ENCODE measurements around the gene PPFIA1.
"Not testable (repeated sequence)": the region's sequence is repeated elsewhere in the genome, so short reads cannot be mapped to it uniquely, and the experiment has no call there.

The PPFIA1 gene

DNA sequence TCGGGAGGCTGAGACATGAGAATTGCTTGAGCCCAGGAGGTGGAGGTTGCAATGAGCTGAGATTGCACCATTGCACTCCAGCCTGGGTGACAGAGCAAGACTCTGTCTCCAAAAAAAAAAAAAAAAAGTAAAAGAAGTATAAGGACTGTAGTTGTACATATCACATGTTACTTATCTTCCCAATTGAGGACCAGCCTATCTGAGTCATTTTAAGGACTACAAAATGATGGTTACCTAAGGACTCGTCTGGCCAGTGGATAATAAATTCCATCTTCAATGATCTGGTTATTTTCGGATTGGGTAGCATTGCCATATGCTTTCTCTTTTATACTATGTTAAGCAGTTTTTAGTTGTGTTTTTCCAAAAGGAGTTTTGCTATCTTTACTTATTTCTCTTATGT, 55.3 kb downstream of the PPFIA1 start:
- no peak for DNase-seq (ENCODE audit: low read depth in 2 of 2)

DNA sequence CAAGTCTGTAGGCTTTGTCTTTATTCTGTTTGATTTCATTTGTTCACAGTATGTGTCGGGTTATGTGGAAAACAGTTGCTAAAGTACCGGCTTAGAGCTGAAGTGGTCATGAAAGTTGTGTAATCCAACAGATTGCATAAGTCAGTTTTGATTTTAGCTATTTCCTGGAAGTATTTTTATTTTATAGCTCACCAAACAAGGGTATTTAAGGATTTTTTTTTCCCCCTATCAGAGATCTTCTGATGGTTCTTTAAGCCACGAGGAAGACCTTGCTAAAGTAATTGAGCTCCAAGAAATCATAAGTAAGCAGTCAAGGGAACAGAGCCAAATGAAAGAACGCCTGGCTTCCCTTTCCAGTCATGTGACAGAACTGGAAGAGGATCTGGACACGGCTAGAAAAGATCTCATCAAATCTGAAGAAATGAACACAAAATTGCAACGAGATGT, 55.9 kb downstream of the PPFIA1 start:
- no peak for DNase-seq (ENCODE audit: low read depth in 2 of 2)

DNA sequence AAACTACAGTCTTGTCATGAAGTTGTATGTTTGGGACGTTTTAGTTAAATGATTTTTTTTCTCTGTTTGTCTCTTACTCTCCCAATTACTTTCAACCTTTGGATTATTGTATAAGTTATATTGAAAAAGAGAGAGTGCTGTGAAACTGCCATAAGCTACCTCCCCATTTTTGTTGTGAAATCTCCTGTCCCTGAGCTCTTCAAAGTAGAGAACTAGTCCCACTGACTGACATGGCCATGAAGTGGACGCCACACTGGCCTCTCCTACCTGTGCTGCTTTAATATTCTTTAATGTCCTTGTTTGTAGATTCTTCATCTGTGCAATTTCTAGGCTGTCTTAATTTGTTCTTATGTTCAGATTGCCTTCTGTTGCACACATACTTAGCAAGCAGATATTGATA, 56.3 kb downstream of the PPFIA1 start:
- DNase-seq (ENCODE audit: low read depth in 2 of 2), result no peak

DNA sequence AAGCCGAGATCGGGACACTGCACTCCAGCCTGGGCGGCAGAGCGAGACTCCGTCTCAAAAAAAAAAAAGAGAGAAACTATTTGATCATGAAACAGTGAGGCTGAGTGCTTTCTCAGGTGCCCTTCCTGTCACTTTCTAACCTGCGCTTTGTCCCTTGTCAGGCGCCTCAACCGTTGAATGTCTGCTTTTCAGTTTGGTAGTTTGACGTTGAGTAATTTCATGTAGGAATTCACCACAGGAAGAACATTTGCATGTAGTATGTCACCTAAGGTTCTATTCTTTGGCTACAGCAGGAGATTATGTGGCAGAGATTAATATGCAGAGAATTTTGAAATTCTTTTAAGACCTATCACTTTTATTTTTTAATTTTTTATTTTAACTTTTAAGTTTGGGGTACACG, 57.2 kb downstream of the PPFIA1 start:
- no peak for DNase-seq (ENCODE audit: low read depth in 2 of 2)

DNA sequence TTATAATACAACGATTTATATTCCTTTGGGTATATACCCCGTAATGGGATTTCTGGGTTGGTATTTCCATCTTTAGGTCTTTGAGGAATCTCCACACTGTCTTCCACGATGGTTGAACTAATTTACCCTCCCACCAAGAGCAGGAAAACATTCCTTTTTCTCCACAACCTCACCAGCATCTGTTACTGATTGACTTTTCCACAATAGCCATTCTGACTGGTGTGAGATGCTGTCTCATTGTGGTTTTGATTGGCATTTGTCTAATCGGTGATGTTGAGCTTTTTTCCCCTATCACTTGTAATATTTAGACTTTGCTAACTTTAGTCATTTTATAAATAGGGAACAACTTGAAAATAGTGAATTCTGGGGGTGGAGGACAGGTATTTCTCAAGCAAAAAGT, 58.1 kb downstream of the PPFIA1 start:
- DNase-seq (ENCODE audit: low read depth in 2 of 2), result no peak

DNA sequence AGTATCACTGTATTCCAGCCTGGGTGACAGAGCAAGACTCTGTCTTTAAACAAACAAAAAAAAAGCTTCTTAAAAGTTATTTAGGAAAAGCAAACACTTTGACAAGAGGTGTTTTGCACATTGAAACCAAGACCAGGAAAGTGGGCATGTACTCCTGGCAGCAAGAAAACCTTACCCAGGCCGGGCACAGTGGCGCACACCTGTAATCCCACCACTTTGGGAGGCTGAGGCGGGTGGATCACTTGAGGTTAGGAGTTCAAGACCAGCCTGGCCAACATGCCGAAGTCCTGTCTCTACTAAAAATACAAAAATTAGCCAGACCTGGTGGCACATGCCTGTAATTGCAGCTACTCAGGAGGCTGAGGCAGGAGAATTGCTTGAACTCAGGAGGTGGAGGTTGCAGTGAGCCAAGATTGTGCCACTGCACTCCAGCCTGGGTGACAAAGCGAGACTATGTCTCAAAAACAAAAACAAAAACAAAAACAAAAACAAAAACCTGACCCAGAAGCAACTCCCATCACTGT, 60.9 kb downstream of the PPFIA1 start:
- DNase-seq (ENCODE audit: low read depth in 2 of 2), result not testable (repeated sequence)

DNA sequence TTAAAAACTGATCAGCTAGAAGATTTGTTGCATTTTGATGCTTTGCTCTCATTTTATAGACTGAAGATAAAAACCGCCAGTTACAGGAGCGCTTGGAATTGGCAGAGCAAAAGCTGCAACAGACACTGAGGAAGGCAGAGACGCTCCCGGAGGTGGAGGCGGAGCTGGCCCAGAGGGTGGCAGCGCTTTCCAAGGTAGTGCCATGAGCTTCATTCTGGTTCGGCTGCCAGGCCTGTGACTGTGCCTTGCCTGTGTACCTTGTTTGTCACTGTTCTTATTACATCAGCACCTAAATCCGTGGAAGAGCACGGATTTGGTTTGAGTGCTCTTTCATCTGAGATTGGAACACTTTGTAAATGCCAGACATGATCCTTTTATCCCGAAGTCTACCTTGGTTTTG, 61.4 kb downstream of the PPFIA1 start:
- DNase-seq (ENCODE audit: low read depth in 2 of 2), result no peak

DNA sequence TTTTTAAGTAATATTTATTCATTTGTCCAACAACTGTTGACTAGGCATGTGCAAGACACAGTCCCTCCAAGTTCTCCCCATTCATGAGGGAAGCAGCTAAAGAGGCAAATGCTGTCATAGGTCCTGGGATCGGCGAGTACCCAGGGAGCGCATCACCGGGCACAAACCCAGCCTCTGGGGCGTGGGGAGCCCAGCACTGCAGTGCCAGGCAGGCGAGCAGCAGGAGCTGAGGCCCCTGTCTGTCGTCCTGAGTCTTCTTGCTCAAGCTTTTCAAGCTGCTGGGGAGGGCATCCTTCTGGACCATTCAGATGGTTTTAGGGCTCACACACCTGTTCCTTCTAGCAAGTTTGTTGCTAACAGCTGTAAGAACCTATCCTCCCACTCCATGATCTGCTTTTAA, 62.1 kb downstream of the PPFIA1 start:
- no peak for DNase-seq (ENCODE audit: low read depth in 2 of 2)

DNA sequence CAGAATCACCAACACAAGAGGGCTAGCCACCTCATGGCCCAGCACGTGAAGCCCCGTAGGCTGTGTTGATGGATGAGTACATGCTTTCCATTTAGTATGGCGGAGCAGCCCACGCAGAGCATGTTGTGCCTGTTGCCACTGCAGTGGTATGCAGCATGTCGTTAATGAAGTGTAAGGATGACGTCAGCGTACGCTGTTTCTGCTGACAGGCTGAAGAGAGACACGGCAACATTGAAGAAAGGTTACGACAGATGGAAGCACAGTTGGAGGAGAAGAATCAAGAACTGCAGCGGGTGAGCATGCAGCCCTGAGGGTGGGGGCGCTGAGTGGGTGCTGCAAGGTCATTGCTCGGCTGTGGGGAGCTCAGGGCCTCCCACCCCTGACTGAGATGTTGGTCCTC, 62.8 kb downstream of the PPFIA1 start:
- no peak for DNase-seq (ENCODE audit: low read depth in 2 of 2)

DNA sequence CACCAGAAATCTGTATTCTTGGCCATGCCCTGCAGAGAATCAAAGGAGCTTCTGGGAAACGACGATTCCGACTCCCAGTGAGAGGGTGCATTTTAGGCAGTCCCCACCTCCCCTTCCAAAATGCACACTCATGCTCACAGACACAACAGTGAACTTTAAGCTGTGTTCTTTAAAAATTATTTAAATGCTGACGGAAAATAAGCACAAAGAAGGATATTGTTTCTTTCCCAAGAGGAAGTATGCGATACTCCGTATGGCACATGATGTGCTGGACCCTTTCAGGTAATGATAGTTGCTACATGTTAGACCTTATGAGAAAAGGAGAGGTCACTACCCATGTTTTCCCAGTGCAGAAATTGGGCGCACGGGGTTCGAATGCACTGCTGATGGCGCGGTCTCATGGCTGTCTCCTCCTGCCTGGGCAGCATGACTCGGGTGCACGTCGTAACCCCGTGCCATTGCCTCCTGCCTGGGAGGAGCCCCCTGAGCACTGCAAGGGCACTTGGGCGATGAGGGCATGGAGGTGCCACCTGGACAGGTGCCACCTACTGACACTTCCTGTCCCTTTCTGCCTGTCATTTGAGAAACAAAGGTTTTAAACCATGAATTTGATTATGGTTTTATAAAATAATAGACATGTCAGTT, 64.0 kb downstream of the PPFIA1 start:
- DNase-seq (ENCODE audit: low read depth in 2 of 2), result no peak

DNA sequence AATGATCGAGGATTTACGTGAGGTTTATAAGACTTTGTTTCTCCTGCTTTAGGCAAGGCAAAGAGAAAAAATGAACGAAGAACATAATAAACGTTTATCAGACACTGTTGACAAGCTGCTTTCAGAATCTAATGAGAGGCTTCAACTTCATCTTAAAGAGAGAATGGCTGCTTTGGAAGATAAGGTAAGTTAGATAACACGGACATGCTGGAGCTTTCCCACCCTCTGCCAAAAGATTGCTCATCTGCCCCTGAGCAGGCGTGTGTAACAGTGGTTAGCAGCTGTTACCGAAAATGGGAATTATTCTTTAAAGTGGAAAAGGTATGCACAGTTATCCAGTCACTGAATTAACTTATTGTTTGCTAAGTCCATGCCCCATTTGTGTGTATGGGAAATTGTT, 65.0 kb downstream of the PPFIA1 start:
- no peak for DNase-seq (ENCODE audit: low read depth in 2 of 2)

DNA sequence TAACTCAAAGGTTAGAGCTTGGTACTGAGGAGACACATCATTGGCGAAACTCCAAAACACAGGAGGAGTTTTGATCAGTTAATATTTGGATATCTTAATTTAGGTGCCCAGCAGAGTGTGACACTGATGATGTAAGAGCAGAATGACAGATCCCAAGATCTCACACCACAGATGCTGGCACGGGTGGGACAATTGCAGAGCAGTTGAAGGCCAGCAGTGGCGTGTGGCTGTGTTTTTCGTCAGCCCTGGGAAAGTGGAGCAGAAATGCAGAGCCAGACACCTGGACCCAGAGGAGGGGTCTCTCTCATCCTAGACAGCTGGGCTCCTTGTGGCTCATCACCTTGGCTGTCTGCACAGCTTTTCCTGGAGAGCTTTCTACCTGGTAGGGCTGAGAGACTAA, 68.1 kb downstream of the PPFIA1 start:
- DNase-seq (ENCODE audit: low read depth in 2 of 2), result no peak

DNA sequence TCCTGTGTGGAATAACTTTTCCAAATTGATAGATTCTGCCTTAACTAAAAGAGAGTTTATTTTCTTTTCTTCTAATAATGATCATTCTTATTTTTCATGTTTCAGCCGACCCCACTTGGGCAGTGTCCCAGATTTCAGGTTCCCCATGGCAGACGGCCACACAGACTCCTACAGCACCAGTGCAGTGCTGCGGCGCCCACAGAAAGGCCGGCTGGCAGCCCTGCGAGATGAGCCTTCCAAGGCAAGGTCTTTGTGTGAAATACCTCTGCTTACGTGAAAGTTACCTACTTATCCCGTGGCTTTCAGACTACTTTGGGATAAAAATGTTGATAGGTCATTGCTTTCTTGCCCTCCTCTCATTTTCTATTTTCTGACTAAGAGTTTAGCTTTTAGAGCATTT, 68.6 kb downstream of the PPFIA1 start:
- DNase-seq (ENCODE audit: low read depth in 2 of 2), result no peak

DNA sequence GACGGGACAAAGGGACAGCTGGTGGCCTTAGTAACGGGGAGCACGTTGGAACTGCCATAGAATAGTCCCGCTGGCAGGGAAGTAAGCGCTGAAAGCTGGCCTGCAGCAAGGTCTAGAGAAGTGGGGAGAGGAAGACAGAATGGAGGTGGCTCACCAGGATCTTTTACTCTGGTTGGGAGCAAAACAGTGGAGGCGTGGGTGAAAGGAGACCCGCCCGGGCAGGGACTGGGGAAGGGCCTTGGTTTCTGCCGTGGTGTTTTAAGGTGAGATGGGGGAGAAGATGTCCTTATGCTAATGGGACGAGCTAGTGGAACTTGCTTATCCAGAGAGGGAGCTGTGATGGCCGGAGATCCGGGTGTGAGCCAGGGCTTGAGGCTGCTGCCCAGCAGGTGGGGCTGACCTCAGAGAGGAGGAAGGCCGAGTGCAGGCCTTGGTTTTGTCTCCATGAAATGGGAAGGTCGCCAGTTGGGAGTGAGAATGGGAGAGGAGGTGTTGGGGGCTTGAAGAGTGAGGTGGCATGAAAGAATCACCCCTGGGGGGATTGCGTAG, 71.5 kb downstream of the PPFIA1 start:
- DNase-seq (ENCODE audit: low read depth in 2 of 2), result no peak

DNA sequence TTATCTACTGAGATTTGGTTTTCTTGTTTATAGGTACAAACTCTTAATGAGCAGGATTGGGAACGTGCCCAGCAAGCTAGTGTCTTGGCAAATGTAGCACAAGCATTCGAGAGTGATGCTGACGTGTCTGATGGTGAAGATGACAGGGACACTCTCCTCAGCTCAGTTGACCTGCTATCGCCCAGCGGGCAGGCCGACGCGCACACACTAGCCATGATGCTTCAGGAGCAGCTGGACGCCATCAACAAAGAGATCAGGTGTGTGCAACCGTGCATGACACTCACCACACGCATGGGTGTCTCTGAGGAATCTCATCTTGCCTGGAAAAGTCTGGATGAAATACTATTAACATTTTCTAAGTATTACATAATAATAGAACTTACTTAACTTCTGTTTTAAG, 73.1 kb downstream of the PPFIA1 start:
- DNase-seq (ENCODE audit: low read depth in 2 of 2), result no peak

DNA sequence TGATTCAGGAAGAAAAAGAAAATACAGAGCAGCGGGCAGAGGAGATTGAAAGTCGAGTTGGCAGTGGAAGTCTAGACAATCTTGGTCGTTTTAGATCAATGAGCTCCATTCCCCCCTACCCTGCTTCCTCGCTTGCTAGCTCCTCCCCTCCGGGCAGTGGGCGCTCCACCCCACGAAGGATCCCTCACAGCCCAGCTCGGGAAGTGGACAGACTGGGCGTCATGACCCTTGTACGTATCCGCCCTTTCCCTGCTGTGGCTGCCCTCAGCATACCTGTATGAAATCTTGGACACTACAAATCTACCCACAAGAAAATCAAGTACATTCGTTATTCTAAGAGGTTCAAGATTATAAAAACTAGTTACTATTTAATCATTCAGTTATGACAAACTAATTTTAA, 77.7 kb downstream of the PPFIA1 start:
- DNase-seq (ENCODE audit: low read depth in 2 of 2), result no peak

DNA sequence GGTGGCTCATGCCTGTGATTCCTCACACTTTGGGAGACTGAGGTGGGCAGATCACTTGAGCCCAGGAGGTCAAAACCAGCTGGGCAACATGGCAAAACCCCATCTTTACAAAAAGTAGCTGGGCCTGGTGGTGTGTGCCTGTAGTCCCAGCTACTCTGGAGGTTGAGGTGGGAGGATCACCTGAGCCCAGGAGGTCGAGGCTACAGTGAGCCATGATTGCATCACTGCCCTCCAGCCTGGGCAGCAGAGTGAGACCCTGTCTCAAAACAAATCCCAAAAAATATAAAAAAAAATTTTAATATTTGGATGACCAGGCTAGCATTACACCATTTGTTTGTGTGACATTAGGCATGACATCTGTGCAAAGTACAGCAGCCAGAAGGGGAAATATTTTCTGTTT, 78.1 kb downstream of the PPFIA1 start:
- DNase-seq (ENCODE audit: low read depth in 2 of 2), result no peak

DNA sequence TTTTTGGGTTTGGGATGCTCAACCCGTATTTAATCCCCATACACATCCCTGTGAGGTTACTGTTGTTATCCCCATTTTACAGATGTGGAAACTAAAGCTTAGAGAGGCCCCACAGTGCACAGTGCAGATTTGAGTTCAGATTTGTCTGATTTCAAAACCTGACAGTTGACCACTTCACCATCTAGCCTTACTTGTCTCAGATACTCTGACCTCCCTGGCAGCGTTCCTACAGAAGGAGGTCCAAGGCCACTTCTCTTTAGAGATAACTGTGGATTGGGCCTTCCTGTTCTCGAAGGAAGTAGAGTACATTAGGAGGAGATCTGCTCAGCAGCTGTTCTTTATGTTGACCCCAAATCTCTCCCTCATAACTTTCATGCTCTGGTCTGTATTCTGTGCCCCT, 81.2 kb downstream of the PPFIA1 start:
- no peak for DNase-seq (ENCODE audit: low read depth in 2 of 2)

DNA sequence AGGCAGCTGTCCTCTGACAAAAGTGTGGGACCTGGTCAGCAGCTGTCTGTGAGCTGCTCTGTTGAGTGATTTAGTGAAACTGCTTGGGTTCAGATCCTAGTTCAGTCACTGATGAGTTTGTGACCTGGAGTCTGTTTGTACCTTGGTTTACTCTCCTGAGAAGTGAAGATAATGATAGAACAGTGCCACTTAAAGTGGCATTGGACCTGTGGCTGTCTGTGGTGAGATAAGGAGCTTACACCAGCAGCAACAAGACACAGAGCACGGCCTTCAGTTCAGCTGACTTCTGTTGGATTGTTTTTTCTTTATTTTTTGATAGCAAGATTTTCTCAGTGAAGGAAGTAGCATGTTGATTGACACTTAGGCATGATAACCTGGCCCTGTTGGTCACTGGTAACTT, 81.6 kb downstream of the PPFIA1 start:
- DNase-seq (ENCODE audit: low read depth in 2 of 2), result no peak

DNA sequence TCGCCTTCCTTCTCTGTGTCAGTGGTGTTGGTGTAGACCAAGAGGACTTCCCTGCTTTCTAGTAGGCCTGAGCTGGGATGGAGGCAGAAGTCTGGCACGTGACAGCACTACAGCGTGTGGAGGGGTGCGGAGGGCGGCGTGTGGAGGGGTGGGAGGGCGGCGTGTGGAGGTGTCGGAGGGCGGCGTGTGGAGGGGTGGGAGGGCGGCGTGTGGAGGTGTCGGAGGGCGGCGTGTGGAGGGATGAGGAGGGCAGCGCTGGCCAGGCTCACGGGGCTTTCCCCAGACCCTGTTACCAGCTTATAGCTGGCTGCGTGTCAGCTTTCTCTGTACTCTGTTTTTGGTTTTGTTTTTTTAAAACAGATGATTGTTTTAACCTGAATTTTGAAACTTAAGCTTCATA, 82.1 kb downstream of the PPFIA1 start:
- no peak for DNase-seq (ENCODE audit: low read depth in 2 of 2)

DNA sequence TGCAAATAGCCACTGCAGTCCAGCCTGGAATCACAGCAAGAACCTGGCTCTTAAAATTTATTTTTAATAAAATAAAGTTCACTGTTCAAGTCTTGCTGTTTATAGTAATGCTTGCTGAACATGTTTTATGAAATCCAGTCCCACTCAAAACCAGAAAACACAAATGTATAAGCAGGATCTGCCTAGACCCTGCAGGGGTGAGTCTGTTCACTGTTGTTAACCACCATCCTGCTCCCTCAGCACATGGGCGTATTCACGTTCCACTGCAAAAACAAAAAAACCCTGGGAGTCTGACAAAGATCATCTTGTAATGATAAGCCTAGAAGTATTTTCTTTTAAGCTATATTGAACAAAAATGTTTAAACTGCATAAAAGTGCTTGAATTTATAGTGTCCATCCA, 82.8 kb downstream of the PPFIA1 start:
- no peak for DNase-seq (ENCODE audit: low read depth in 2 of 2)

DNA sequence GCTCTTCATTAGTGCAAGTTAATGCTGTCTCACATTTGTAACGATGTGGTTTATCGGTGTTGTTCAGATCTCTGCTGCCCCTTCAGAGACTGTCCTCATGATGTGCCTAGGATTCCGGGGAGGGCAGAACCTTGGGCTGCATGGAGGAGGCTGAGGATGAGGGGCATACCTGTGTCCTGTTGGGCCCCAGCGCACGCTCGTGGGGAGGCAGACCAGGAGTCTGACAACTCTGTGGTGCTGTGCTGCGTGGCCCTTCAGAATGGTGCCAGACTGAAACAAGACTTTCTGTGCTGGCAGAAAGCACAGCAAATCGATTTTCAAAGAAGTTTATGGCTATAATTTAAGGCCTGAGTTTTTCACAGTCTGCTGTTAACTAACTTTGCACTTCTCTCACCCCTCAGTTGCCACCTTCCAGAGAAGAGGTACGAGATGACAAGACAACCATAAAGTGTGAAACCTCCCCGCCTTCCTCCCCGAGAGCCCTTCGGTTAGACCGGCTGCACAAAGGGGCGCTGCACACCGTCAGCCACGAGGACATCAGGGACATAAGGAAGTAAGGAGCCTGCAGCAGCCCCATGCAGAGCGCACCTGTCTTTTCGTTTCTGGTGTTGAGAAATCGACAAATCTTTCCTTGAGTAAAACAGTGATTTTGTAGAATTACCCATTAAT, 83.5 kb downstream of the PPFIA1 start:
- DNase-seq (ENCODE audit: low read depth in 2 of 2), result no peak

DNA sequence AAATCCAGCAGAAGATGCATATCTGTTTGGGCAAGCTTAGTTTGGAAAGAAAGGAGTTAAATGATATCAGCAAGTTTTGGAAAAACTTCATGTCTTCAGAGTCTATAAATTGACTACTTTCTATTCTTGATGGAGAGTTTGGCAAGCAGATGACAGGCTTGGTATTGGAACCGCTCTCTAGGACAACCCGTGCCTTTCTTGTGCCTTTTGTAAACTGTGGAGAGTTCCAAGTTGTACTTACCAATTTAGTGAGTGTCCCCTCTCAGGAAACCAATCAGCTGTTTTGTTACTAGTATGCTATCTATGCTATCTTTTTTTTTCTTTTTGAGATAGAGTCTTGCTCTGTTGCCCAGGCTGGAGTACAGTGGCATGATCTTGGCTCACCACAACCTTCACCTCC, 84.1 kb downstream of the PPFIA1 start:
- DNase-seq (ENCODE audit: low read depth in 2 of 2), result no peak

All from activated CD8-positive, alpha-beta memory T cell treated with anti-CD3 and anti-CD28 coated beads for 4 hours (primary cell).